NCI-H1930 (cell line): ENCODE data around the gene RAB3GAP1.
"Not testable (repeated sequence)": the region's sequence is repeated elsewhere in the genome, so short reads cannot be mapped to it uniquely, and the experiment has no call there.

Experiments used
- DNase-seq, 2 experiments: peaks; one replicate each; lab custom pipeline; 2025; lab: John Stamatoyannopoulos, UW

Gene RAB3GAP1

DNA sequence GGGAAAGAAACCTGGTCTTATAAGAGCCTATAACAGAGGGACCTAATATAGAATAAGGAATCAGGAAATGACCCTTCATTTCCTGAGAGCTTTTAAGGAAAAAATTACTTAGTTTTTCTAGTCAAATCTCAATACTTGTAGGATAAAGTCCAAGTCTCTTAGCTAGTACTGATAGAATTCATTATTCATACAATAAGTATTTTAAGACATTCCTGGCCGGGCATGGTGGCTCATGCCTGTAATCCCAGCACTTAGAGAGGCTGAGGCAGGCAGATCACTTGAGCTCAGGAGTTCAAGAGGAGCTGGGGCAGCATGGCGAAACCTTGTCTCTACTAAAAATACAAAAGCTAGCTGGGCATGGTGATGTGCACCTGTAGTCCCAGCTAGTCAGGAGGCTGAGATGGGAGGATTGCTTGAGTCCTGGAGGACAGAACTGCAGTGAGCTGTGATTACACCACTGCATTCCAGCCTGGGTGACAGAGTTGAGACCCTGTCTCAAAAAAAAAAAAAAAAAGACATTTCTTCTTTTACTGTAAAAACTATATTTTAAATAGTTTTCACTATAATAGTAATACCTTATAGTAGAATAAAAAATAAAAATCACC lies 3.2 kb downstream of the RAB3GAP1 start:
- no peak for DNase-seq

DNA sequence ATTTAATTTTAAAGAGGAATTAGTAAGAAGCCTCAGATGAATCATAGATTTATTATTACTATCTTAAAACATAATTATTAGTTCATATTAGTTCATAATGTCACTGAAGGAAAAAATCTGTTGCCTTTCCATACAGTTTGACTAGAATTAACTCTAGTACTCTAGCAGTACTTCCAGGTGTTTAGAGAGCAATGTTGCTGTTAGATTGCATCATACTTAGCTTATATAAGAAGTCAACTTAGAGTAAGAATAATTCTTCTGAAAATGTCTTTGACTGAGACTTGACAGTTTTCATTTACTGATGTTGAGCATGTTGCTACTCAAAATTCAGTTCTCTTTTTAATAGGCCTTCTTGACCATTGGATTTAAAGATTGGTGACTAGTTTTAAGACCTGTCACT lies 4.7 kb downstream of the RAB3GAP1 start:
- DNase-seq = no peak

DNA sequence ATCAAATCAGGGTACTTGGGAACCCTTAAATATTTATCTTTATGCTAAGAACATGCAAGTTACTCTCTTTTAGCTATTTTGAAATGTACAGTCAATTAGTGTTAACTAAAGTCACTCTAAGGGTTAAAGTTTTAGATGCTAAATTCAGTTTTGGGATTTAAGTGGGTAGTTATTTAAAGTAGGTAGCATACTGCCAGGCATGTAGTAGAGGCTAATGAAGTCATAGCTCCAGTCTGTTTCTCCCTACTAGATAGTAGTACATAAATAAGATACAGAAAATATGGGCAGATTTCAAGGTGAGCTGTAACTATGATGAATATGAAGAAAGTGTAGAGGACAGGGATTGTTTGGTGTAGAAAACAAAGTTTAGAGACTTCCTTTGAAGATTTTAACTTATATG lies 7.5 kb downstream of the RAB3GAP1 start:
- no peak for DNase-seq

DNA sequence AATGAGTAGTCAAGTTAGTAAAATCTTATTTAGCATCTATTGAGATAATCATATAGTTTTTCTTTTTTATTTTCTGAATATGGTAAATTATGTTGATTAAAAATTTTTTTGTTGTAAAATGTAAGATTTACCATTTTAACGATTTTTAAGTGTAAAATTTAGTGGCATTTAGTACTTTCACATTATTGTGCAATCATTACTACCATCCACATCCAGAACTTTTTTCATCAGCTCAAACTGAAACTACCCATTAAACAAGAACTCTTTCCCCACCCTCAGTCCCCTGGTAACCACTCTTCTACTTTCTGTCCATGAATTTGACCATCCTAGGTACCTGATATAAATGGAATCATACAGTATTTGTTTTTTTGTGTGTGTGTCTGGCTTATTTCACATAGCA lies 11.1 kb downstream of the RAB3GAP1 start:
- no peak for DNase-seq

DNA sequence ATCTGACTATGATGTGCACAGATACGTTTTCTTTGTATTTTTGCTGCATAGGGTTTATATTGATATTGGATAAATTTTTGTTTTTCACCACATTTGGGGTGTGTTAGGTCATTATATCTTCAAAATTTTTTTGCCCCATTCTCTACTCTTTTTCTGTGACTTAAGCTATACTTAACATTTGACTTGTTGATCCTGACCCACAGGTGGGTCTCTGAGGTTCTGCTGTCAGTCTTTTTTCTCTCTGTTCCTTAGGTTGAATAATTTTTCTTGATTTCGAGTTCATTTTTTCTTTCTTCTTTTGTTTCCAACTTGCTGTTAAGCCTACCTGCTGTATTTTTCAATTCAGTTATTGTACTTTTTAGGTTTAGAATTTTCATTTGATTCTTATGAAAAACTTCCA lies 12.1 kb downstream of the RAB3GAP1 start:
- DNase-seq = no peak

DNA sequence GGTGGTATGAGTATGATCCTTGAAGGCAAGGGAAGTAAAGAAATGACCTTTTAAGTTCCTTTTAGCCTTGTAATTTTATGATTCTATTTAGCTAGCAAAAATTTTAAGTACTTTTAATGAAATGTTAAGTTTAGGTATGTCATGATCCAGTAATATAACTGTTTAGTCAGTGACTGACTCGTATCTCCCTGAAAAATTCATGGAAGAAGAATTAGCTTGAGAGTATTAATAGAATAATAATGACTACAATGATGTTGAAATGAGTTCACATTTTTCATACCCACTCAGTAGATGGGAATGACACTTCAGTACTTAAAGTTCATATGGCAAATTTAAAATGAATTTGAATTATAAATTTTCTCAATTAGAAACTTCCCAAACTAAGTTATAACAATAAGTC lies 14.6 kb downstream of the RAB3GAP1 start:
- DNase-seq = no peak

DNA sequence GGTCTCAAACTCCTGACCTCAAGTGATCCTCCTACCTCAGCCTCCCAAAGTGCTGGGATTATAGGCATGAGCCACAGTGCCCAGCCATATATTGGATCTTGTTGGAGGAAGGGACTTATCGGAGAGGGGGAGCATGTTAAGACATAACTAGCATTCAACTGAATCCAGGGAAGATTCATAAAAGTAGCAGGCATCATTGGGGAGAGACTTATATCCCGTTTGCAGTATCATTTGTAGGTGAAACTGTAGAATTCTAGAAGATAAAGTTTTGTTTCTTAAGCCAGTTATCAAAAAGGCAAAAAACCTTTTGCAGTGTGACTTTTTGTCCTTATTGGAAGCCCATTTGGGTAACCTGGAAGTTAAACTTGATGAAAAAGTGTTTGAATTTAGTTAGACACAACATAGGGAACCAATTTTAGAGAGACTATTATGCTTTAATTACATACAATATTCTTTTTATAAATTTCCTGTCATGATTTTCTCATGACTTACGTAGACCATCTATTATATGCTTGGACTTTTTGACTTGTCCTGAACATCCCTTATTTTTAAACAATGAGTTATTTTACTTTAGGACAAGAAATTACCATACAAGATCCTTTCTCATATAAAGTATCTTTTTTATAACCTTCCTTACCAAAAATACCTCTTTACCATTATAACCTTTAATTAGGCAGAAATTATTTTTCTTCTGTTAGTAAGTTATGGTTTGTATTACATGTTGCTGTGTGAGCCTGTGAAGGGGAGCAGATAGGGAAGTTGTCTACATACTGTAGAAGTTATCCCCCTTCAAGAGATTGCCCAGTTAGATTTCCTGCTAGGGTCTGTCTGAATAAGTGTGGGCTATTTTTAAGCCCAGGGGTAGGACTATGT lies 20.3 kb downstream of the RAB3GAP1 start:
- no peak for DNase-seq

DNA sequence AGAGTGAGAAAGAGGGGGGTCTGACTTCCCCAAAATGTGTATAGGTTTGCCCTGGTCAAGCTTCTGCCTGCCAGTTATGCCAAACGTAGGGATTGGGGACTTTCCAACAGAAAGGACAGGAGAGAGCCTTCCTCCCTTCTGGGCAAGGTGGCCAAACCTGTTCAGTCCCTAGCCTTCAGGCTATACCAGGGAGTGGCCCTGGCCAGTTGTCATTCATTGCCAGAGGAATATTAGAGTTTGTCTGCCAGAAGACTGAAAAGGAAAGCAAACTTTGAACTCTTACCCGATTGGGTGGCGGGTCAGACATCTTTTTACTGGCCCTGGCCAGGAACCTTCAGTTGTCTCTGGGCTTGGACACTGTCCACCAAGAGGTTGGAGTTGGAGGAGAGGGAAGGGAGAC lies 22.1 kb downstream of the RAB3GAP1 start:
- no peak for DNase-seq

DNA sequence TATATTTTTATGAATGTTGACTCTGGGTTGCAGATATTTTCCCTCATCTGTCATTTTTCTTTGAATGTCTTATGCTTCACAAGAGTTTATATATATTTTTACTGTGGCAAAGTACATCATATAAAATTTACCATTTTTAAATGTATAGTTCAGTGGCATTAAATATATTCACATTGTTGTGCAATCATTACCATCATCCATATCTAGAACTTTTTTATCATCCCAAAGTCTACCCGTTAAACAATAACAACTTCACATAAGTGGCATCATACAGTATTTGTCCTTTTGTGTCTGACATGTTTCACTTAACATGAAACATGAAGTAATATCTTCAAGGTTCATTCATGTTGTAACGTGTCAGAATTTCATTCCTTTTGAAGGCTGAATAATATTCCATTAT lies 24.5 kb downstream of the RAB3GAP1 start:
- no peak for DNase-seq

DNA sequence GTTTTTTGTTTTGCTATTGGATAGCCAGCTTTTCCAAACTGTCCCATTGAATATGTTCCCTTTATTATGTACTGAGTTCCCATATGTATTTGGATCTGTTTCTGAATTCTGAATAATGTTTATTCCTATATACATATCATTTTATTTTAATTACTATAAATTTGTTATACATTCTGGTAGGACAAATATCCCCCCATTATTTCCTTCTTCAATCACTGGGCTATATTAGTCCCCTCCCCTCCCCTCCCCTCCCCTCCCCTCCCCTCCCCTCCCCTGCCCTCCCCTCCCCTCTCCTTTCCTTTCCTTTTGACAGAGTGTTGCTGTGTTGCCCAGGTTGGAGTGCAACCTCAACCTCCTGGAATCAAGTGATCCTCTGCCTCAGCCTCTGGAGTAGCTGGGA lies 26.3 kb downstream of the RAB3GAP1 start:
- DNase-seq = no peak

DNA sequence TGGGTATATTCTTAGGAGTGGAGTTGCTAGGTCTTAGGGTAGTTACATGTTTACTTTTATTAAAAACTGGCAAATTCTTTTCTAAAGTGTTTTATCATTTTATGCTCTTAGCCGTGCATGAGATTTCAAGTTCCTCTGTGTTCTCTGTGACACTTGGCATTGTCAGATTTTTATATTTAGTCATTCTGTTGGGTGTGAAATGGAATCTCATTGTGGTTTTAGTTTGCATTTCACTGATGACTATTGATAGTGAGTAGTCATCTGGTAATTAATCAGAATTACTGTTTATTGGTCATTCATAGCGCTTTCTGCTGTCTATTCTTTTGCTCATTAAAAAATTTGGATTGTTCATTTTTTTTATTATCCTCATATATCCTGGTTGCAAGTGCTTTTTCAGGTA lies 34.1 kb downstream of the RAB3GAP1 start:
- DNase-seq = no peak

DNA sequence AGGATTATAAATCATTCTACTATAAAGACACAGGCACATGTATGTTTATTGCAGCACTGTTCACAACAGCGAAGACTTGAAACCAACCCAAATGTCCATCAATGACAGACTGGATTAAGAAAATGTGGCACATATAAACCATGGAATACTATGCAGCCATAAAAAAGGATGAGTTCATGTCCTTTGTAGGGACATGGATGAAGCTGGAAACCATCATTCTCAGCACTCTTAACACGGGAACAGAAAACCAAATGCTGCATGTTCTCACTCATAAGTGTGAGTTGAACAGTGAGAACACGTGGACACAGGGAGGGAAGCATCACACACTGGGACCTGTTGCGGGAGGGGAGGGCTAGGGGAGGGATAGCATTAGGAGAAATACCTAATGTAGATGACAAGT lies 37.5 kb downstream of the RAB3GAP1 start:
- DNase-seq = not testable (repeated sequence)

DNA sequence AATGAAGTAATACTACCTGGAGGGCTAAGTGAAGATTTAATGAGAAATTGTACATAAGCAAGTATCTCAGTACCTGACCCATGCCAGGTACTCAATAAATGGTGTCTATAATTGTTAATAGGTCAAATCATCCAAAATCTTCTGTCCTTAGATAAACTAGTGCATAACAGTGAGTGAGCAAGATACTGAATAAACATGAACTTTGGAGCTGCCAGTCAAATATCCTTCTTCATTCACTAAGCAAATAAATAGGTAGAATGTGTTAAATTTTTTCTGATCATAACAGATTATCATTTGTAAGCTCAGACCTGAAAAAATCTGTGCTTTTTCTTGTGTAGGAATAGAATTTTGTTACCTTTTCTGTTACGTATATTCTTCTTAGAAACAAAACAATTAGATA lies 39.6 kb downstream of the RAB3GAP1 start:
- DNase-seq = no peak

DNA sequence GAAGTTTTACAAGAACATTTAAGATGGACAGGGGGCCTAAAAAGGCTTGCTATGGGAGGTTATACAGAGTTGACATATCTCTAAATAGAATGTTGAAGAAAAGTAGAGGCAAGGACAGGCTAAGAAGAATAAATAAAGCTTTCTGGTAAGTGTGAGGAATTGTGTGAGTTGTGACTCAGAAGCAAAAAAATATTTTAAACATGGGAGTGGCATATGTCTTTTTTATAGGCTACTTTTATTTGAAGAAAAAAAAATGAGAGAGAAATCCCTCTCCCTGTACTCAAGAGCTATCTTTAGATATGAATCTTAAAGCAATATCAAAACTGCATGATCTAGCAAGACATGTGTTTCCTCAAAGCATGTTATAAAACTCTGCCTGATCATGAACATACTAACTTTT lies 41.1 kb downstream of the RAB3GAP1 start:
- no peak for DNase-seq

DNA sequence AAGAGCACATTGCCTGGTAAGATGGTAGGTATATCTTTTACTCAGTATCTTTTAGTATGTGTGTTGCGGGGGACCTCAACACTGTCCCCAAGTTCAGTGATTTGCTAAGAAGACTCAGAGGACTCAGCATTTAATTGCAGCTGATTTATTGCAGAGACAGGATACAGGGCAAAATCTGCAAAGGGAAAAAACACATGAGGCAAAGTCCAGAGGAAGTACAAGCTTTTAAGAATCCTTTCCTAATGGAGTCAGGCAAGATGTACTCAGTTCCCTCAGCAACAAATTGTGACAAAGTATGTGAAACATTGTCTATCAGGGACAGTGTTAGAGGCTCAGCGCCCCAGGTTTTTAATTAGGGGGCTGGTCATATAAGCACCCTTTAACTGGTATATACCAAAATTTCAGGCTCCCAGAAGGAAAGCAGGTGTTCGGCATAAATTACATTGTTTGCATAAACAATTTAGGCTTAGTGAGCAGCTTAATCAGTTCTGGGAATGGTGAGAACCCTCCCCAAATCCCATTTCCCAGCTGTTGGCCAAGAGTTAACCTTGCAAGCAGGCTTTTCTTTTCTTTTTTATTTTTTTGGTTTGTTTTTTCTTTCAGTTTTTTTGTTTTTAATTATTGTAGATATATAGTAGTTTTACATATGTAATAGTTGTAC lies 41.7 kb downstream of the RAB3GAP1 start:
- DNase-seq = no peak

DNA sequence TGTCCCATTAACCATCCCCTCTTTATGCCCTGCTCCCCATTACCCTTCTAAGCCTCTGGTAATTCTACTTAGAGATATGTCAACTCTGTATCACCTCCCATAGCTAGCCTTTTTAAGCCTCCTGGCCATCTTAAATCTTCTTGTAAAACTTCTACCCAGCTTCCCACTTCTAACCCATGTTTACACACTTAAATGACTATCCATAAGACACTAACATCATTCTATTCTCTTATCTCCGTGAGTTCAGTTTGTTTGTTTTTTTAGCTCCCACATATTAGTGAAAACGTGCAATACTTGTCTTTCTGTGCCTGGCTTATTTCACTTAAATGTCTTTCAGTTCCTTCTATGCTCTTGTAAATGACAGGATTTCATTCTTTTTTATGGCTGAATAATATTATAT lies 42.4 kb downstream of the RAB3GAP1 start:
- DNase-seq = no peak

DNA sequence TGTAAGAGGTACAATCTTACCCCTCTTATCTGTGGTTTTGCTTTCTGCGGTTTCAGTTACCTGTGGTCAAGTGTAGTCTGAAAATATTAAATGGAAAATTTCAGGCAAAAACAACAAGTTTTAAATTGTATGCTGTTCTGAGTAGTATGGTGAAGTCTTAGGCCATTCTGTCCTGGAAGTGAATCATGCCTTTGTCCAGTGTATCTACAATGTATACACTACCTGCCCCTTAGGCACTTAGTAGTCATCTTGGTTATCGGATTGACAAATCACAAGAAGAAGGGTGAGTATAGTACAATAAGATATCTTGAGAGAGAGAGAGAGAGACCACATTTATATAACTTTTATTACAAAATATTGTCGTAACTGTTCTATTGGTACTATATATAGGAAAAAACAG lies 43.5 kb downstream of the RAB3GAP1 start:
- DNase-seq = no peak

DNA sequence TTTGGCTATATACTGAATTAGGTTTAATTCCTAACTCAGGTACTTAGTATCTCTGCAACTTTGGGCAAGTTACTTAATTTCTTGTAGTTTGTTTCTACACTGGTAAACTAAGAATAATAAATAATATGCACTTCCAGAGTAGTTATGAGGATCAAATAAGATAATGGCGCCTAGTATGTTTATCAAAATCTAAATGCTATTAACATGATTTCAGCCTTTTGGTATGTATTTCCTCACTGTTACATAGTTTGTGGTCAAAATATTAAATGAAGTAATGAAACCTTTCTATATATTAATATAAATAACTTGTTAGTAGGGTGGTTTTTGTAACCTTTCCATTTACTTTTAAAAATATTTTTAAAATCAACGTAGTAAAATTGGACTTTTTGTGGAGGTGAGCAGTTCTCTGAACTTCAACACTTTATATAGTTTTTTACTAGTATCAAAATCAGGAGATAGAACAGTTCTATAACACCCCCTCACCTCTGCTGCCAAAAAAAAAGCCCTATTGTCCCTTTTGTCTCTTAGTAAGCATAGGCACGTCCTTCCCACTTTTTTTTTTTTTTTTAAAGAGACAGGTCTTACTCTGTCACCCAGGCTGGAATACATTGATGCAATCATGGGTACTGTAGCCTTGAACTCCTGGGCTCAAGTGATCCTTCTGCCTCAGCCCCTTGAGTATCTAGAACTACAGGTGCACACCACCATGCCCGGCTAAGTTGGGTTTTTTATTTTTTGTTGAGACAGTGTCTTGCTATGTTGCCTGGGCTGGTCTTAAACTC lies 44.8 kb downstream of the RAB3GAP1 start:
- DNase-seq = no peak

DNA sequence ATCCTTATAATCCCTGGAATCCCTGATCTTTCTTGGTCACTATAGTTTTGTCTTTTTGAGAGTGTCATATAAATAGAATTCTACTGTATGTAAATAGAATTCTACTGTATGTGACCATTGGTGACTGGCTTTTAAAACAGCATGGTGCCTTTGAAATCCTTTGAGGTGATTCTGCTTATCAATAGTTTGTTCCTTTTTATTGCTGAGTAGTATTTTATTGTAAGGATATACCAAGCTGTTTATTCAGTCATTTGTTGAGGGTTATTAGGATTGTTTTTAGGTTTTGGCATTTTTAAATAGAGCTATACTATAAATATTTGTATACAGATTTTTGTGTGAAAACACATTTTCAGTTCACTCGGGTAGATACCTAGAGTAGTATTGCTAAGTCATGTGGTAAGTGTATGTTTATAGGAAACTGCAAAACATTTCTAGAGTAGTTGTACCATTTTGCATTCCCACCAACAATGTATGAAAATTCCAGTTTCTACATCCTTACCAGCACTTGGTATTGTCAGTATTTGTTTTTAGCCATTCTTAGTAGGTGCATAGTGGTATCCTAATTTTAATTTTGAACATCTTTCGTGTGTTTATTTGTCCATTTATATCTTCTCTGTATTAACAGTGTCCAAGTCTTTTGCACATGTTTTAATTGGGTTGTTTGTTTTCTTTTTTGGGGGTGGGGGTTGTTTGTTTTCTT lies 45.6 kb downstream of the RAB3GAP1 start:
- no peak for DNase-seq

DNA sequence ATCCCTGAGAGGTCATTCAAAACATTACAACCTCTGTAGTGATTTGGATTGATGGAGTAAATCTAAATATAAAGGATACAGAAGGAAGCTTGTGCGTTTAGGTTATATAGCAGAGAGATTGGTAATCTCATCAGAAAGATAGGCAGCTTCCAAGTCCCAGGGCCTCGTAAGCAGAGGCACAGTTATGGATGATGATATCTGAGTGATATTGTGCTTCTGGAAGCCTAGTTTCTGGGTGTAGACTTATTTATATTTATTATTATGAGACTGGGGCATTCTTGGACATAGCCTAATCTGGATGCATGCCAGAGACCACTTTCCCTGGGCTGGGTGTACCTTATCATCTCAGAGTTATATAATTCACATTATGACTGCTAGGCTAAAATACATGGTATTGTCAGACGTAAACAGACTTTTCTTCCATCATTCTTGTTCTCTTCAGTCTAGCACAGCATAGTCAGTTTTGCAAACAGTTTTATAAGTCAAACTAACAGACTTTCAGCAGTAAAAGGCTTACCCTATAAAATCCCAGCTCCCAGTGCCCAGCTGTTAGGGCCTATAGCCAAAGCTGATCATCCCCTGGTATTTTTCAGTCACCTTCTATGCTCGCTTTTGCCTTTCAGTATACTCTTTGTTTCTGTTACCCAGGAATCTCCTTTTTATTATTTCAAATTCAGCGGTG lies 47.9 kb downstream of the RAB3GAP1 start:
- DNase-seq = no peak

DNA sequence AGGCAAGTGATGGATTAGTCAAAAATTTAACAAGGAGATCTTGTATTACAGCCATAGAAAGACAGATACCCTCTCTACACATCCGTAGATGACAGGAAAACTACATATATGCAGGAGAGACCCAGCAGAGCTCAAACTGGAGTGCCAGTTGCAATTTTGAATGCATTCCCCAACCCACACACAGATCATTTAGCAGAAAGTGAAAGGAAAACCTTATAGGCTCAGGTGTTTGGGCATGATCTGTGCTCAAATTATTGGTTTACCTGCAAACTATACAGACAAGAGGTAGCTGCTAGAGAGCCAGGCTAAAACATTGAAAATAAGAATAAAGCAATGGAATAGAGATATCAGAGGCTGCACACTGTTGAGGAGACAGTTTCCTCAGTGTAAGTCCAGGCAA lies 51.8 kb downstream of the RAB3GAP1 start:
- DNase-seq = no peak
